IMR-90 (cell line): ENCODE data around the gene STATH. TPM values are rescaled to one million over a fixed set of nuclear protein-coding genes. Genes with fewer than 3 reads are reported as not detected.

Experiments
- ATAC-seq: fragments of 200-7000 bp; cut with Tn5 transposase; 2 replicates; pipeline ENCODE4 v1.9.1; 2020; ENCODE audit warnings: low read depth, mild to moderate bottlenecking, moderate library complexity
- BruUV-seq: library from RNA; stranded (reverse); fragments of 400-500 nt; replicated peaks from 2 replicates; lab custom pipeline; 2021; lab: Mats Ljungman, UMichigan
- CTCF ChIA-PET: fragments of 300-600 bp; formaldehyde crosslinking; extraction: SDS; loops from one replicate; lab custom pipeline; 2021; ENCODE audit warnings: antibody characterized with exemption; lab: Yijun Ruan, JAX
- POLR2A ChIA-PET: fragments of 300-600 bp; sonication (Branson Sonifier 250); formaldehyde crosslinking; loops from one replicate; lab custom pipeline; 2022; ENCODE audit warnings: antibody characterized with exemption; ENCODE audit not compliant: unreplicated experiment; lab: Charles Lee
- DNase-seq: peaks from one replicate; pipeline ENCODE4 v3.0.0; 2013
- H2AFZ ChIP-seq: replicated peaks from 2 replicates; pipeline ENCODE3; 2013; ENCODE audit warnings: low read length, mild to moderate bottlenecking; ENCODE audit not compliant: poor library complexity
- H2AK5ac ChIP-seq: 2 replicates; pipeline ENCODE4 v1.6.1; 2013; ENCODE audit warnings: low read depth, low read length, inconsistent platforms
- H2AK9ac ChIP-seq: replicated peaks from 2 replicates; pipeline ENCODE3; 2013; ENCODE audit warnings: mild to moderate bottlenecking, low read depth, low read length, moderate library complexity; ENCODE audit not compliant: poor library complexity
- H2BK120ac ChIP-seq: 2 replicates; pipeline ENCODE4 v1.6.1; 2013; ENCODE audit warnings: low read depth, low read length, inconsistent platforms
- H2BK15ac ChIP-seq: 3 replicates; pipeline ENCODE4 v1.6.1; 2013; ENCODE audit warnings: low read depth, low read length, inconsistent platforms
- H2BK20ac ChIP-seq: 2 replicates; pipeline ENCODE4 v1.6.1; 2013; ENCODE audit warnings: low read depth, mild to moderate bottlenecking, inconsistent platforms, low read length, moderate library complexity
- H2BK5ac ChIP-seq: 2 replicates; pipeline ENCODE4 v1.6.1; 2013; ENCODE audit warnings: mild to moderate bottlenecking, low read depth, low read length, inconsistent platforms; ENCODE audit not compliant: poor library complexity, severe bottlenecking
- H3K14ac ChIP-seq: replicated peaks from 2 replicates; pipeline ENCODE4 v1.6.1; 2013; ENCODE audit warnings: low read depth, low read length, inconsistent platforms
- H3K18ac ChIP-seq: 2 replicates; pipeline ENCODE4 v1.6.1; 2013; ENCODE audit warnings: low read depth, low read length, control low read depth
- H3K23ac ChIP-seq: 2 replicates; pipeline ENCODE4 v1.6.1; 2013; ENCODE audit warnings: low read depth, low read length, inconsistent platforms
- H3K27ac ChIP-seq: 2 replicates; pipeline ENCODE4 v1.5.1; 2013; ENCODE audit warnings: mild to moderate bottlenecking, control low read depth, low read length; ENCODE audit not compliant: insufficient read depth
- H3K27me3 ChIP-seq: 2 replicates; pipeline ENCODE4 v1.6.1; 2013; ENCODE audit warnings: low read length; ENCODE audit not compliant: control insufficient read depth, insufficient read depth
- H3K36me3 ChIP-seq: 2 replicates; pipeline ENCODE4 v1.6.1; 2013; ENCODE audit warnings: low read length, mixed read lengths; ENCODE audit not compliant: control insufficient read depth, insufficient read depth
- H3K4ac ChIP-seq: 2 replicates; pipeline ENCODE4 v1.6.1; 2013; ENCODE audit warnings: low read depth, low read length, inconsistent platforms
- H3K4me1 ChIP-seq: 2 replicates; pipeline ENCODE4 v1.6.1; 2013; ENCODE audit warnings: low read length, mixed read lengths; ENCODE audit not compliant: control insufficient read depth, insufficient read depth
- H3K4me2 ChIP-seq: 2 replicates; pipeline ENCODE4 v1.6.1; 2013; ENCODE audit warnings: low read depth, mild to moderate bottlenecking, control low read depth, low read length, moderate library complexity
- H3K4me3 ChIP-seq: 2 replicates; pipeline ENCODE4 v1.5.1; 2013; ENCODE audit warnings: low read depth, mild to moderate bottlenecking, control low read depth, low read length, moderate library complexity; ENCODE audit not compliant: insufficient read depth
- H3K56ac ChIP-seq: 2 replicates; pipeline ENCODE4 v1.6.1; 2013; ENCODE audit warnings: low read length, inconsistent platforms; ENCODE audit not compliant: insufficient read depth; ENCODE audit errors: extremely low read depth
- H3K79me1 ChIP-seq, 2 experiments: 2 replicates each; pipeline ENCODE4 v1.6.1; 2013; ENCODE audit warnings: low read length in 2 of 2, inconsistent platforms in 1 of 2, low read depth in 1 of 2
- H3K9ac ChIP-seq: 2 replicates; pipeline ENCODE4 v1.6.1; 2013; ENCODE audit warnings: low read depth, low read length, control low read depth
- H3K9me1 ChIP-seq: 2 replicates; pipeline ENCODE4 v1.6.1; 2013; ENCODE audit warnings: low read length, inconsistent platforms; ENCODE audit not compliant: insufficient read depth
- H3K9me3 ChIP-seq: 2 replicates; pipeline ENCODE4 v1.6.1; 2013; ENCODE audit warnings: low read length; ENCODE audit not compliant: control insufficient read depth, insufficient read depth
- H4K20me1 ChIP-seq: 2 replicates; pipeline ENCODE4 v1.6.1; 2013; ENCODE audit warnings: low read length, inconsistent platforms; ENCODE audit not compliant: insufficient read depth
- H4K5ac ChIP-seq: 2 replicates; pipeline ENCODE4 v1.6.1; 2013; ENCODE audit warnings: mild to moderate bottlenecking, low read depth, low read length, control low read depth
- H4K8ac ChIP-seq, 2 experiments: 2 replicates each; pipeline ENCODE4 v1.6.1; 2013; ENCODE audit warnings: low read depth in 2 of 2, low read length in 2 of 2, control low read depth in 1 of 2, inconsistent platforms in 1 of 2
- H4K91ac ChIP-seq: 2 replicates; pipeline ENCODE4 v1.6.1; 2013; ENCODE audit warnings: low read depth, low read length, inconsistent platforms; ENCODE audit not compliant: insufficient read depth
- CHD1 ChIP-seq: IDR thresholded peaks from 2 replicates; pipeline ENCODE4 v1.6.1; 2012; ENCODE audit warnings: low read depth, low read length, improper control_type of control experiment
- MAFK ChIP-seq: IDR thresholded peaks from 2 replicates; pipeline ENCODE4 v1.6.1; 2012; ENCODE audit warnings: low read depth, low read length, improper control_type of control experiment
- POLR2A ChIP-seq: IDR thresholded peaks from 2 replicates; pipeline ENCODE4 v1.6.1; 2012; ENCODE audit warnings: mild to moderate bottlenecking, low read depth, low read length
- RCOR1 ChIP-seq: IDR thresholded peaks from 2 replicates; pipeline ENCODE4 v1.6.1; 2012; ENCODE audit warnings: mild to moderate bottlenecking, low read length, improper control_type of control experiment; ENCODE audit not compliant: insufficient replicate concordance
- WGBS, 2 experiments: methylation state at CpG; one replicate each; pipeline versions ENCODE4 v1.1.5 to v1.1.7; 2013; ENCODE audit warnings: missing lambda C conversion rate in 2 of 2; ENCODE audit not compliant: insufficient read length in 1 of 2; ENCODE audit errors: extremely low coverage in 2 of 2; 5-methylcytosine and 5-hydroxymethylcytosine counted together
- dilution Hi-C: fragments of 300-500 bp; cut with HindIII; formaldehyde crosslinking; loops from one replicate; pipeline ENCODE4 v1.14.3; 2018; ENCODE audit warnings: low sequenced_read_pairs; ENCODE audit not compliant: unreplicated experiment
- in situ Hi-C: fragments of 300-500 bp; cut with MboI; formaldehyde crosslinking; loops from 3 replicates; pipeline ENCODE4 v1.14.3; 2019; ENCODE audit warnings: low sequenced_read_pairs, inconsistent platforms, mixed read lengths
- intact Hi-C: fragments of 100-400 bp; cut with micrococcal nuclease; formaldehyde crosslinking; loops from 2 replicates; pipeline ENCODE4 v1.10.0; 2022
- polyA plus RNA-seq, 3 experiments: library from polyadenylated mRNA; depleted of rRNA; stranded (reverse); fragments of >200 nt; gene quantifications; 2 replicates each; pipeline ENCODE4 v1.2.3, GENCODE V29; 2012; ENCODE audit warnings: low replicate concordance in 1 of 3
- total RNA-seq: library from RNA; depleted of rRNA; stranded (reverse); fragments of >200 nt; gene quantifications from 2 replicates; pipeline ENCODE4 v1.2.3, GENCODE V29; 2012
- TF ChIP-seq, protein P1 (sequence below): conservative IDR thresholded peaks from 2 replicates; pipeline ENCODE4 v1.5.1; 2012; ENCODE audit warnings: mild to moderate bottlenecking, low read depth, low read length, improper control_type of control experiment
- TF ChIP-seq, protein P2 (sequence below): fragments of 150-350 bp; IDR thresholded peaks from 2 replicates; pipeline ENCODE4 v1.6.1; 2017; ENCODE audit warnings: mild to moderate bottlenecking, antibody characterized with exemption, low read length, low read depth
- TF ChIP-seq, protein P3 (sequence below): fragments of 150-350 bp; IDR thresholded peaks from 2 replicates; pipeline ENCODE4 v1.6.1; 2016; ENCODE audit warnings: low read depth, mild to moderate bottlenecking, low read length, moderate library complexity, borderline replicate concordance

Gene STATH
- total and polyA plus RNA-seq, 2 of the 4 experiments (the other 2 are of a cell fraction): not detected

DNA sequence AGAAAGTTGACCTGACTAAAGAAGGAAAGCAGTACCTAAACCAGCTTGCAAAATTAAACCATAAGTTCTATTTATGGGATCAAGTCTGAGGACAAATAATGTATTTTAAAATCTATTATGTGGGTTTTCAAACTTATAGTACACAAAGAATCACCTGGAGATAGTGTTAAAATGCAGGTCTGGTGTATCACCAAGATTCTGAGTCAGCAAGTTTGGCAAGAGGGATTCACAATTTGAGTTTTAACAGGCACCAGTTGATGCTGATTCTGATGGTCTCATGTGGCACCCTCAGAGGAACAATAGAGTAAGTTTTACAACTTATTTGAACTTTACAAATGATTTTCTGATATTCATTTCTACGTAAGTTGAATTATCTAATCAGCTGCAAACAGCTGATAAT, 9.1 kb upstream of the STATH start:
- Histone ChIP-seq H4K91ac (no peak overlapping the region), H2BK120ac (no peak overlapping the region), H3K4ac (no peak overlapping the region), H2BK20ac (no peak overlapping the region), H3K18ac (no peak overlapping the region), H3K14ac (no peak overlapping the region), H2AFZ (no peak overlapping the region), H3K9me3 (no peaks in the 10 kb centered on the region), H2AK9ac (no peak overlapping the region), H3K9me1 (no peaks in the 10 kb centered on the region), H3K4me3 (no peak overlapping the region), H2AK5ac (no peak overlapping the region), H3K27me3 (no peaks in the 10 kb centered on the region), H3K36me3 (no peaks in the 10 kb centered on the region), H4K20me1 (no peaks in the 10 kb centered on the region), H2BK15ac (no peak overlapping the region), H3K23ac (no peak overlapping the region), H3K56ac (no peak overlapping the region), H3K4me1 (no peaks in the 10 kb centered on the region), H3K27ac (no peak overlapping the region), H3K4me2 (no peak overlapping the region), H2BK5ac (no peak overlapping the region), H4K8ac (no peak overlapping the region), H3K9ac (no peak overlapping the region), H4K5ac (no peak overlapping the region), H3K79me1 (no peaks in the 10 kb centered on the region)
- ChIA-PET CTCF (no interaction called here), POLR2A (no interaction called here)
- dilution Hi-C loops: no loop called here
- in situ Hi-C loops: no loop called here
- DNase-seq (no peak), ATAC-seq (no peak)
- intact Hi-C loops: no loop called here
- no CpG with 5 or more reads among the region's 1 CpG for WGBS, 2 experiments
- TF ChIP-seq, protein P1, sequence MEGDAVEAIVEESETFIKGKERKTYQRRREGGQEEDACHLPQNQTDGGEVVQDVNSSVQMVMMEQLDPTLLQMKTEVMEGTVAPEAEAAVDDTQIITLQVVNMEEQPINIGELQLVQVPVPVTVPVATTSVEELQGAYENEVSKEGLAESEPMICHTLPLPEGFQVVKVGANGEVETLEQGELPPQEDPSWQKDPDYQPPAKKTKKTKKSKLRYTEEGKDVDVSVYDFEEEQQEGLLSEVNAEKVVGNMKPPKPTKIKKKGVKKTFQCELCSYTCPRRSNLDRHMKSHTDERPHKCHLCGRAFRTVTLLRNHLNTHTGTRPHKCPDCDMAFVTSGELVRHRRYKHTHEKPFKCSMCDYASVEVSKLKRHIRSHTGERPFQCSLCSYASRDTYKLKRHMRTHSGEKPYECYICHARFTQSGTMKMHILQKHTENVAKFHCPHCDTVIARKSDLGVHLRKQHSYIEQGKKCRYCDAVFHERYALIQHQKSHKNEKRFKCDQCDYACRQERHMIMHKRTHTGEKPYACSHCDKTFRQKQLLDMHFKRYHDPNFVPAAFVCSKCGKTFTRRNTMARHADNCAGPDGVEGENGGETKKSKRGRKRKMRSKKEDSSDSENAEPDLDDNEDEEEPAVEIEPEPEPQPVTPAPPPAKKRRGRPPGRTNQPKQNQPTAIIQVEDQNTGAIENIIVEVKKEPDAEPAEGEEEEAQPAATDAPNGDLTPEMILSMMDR: no peak
- TF ChIP-seq, protein P2, sequence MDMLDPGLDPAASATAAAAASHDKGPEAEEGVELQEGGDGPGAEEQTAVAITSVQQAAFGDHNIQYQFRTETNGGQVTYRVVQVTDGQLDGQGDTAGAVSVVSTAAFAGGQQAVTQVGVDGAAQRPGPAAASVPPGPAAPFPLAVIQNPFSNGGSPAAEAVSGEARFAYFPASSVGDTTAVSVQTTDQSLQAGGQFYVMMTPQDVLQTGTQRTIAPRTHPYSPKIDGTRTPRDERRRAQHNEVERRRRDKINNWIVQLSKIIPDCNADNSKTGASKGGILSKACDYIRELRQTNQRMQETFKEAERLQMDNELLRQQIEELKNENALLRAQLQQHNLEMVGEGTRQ: no peak
- TF ChIP-seq CHD1: no peak
- no peak for TF ChIP-seq RCOR1
- no peak for TF ChIP-seq POLR2A
- TF ChIP-seq, protein P3, sequence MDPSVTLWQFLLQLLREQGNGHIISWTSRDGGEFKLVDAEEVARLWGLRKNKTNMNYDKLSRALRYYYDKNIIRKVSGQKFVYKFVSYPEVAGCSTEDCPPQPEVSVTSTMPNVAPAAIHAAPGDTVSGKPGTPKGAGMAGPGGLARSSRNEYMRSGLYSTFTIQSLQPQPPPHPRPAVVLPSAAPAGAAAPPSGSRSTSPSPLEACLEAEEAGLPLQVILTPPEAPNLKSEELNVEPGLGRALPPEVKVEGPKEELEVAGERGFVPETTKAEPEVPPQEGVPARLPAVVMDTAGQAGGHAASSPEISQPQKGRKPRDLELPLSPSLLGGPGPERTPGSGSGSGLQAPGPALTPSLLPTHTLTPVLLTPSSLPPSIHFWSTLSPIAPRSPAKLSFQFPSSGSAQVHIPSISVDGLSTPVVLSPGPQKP: no peak
- TF ChIP-seq MAFK: peak; percentile 44; the same call in 1 of the 2 replicates
- BruUV-seq: no TSS peak
